ENCODE data around the gene STARD8. TPM values are rescaled to one million over a fixed set of nuclear protein-coding genes. Genes with fewer than 3 reads are reported as not detected.
A peak's percentile ranks its signal among the peaks of the same experiment; 100 is the strongest.
"Not testable (repeated sequence)": the region's sequence is repeated elsewhere in the genome, so short reads cannot be mapped to it uniquely, and the experiment has no call there.

Gene STARD8
- 10 to 100 TPM in 1 of 4 donors, 1 to 10 TPM in 2, under 1 TPM in 1; 0.60 to 11.6 (median 3.2) TPM for total RNA-seq

- Histone ChIP-seq H3K36me3 (no peaks in the 10 kb centered on the region), H3K27me3 (no peaks in the 10 kb centered on the region), H3K27ac (no peak within 1 kb of the TSS), H3K9me3 (no peaks in the 10 kb centered on the region), H3K4me3 (peak within 1 kb of the TSS in 1 of 4 donors; percentile 27), H3K4me1 (no peaks in the 10 kb centered on the region)
- WGBS, 2 donors (ENCODE audit: low coverage in 1 of 2): 59% methylated on average over 36 of the region's 40 CpGs; no CpG with 5 or more reads in 1 of the 2 donors
- TF ChIP-seq EP300 (IDR thresholded peaks at IDR 0.05; ENCODE audit: low read depth) (no peak), POLR2A (IDR thresholded peaks at IDR 0.05) (no peak), POLR2AphosphoS5 (IDR thresholded peaks at IDR 0.05) (no peak)
- TF ChIP-seq, protein P1, sequence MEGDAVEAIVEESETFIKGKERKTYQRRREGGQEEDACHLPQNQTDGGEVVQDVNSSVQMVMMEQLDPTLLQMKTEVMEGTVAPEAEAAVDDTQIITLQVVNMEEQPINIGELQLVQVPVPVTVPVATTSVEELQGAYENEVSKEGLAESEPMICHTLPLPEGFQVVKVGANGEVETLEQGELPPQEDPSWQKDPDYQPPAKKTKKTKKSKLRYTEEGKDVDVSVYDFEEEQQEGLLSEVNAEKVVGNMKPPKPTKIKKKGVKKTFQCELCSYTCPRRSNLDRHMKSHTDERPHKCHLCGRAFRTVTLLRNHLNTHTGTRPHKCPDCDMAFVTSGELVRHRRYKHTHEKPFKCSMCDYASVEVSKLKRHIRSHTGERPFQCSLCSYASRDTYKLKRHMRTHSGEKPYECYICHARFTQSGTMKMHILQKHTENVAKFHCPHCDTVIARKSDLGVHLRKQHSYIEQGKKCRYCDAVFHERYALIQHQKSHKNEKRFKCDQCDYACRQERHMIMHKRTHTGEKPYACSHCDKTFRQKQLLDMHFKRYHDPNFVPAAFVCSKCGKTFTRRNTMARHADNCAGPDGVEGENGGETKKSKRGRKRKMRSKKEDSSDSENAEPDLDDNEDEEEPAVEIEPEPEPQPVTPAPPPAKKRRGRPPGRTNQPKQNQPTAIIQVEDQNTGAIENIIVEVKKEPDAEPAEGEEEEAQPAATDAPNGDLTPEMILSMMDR (IDR thresholded peaks at IDR 0.05): no peak
- in situ Hi-C loops (cut with MboI; ENCODE audit: low pct_ligation_motif_present in 1 of 4, low pct_unique_long_range_greater_than_20kb in 1 of 4, low sequenced_read_pairs in 3 of 4): no loop called here
- no peak for DNase-seq
- intact Hi-C loops (cut with DNase I; ENCODE audit: low total_unique reads): no loop called here
Observed at GRCh38 chrX:68647156-68647957, at the start of gene STARD8. TSS of gene STARD8 (plus strand) at chrX:68647666. CDS start at chrX:68647883, 217 bp downstream.

DNA sequence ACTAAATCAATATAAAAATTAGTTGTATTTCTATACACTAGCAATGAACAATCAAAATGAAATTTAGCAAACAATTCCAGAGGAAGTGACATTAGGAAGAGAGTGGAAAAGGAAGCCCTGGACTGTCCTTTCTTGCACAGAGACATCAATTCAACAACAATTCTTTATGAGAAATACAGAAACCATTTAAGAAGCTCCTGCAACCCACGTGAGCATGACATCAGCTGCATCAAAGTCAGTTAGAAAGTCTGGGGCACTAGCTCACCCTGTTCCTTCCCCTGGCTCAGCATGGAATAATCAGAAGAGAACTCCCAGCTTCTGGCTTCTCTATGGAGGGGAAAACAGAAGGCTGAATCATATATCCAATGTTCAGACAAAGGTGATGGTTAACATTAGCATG, 48.6 kb upstream of the STARD8 start:
- WGBS, 2 donors (ENCODE audit: low coverage in 1 of 2): 24% methylated on average over 1 of the region's 1 CpG; no CpG with 5 or more reads in 1 of the 2 donors
- intact Hi-C loops (cut with DNase I; ENCODE audit: low total_unique reads) (no loop called here), in situ Hi-C loops (cut with MboI; ENCODE audit: low pct_ligation_motif_present in 1 of 4, low pct_unique_long_range_greater_than_20kb in 1 of 4, low sequenced_read_pairs in 3 of 4) (no loop called here)
- no peaks in the 10 kb centered on the region for H3K9me3 ChIP-seq
- H3K4me1 ChIP-seq: no peaks in the 10 kb centered on the region
- no peaks in the 10 kb centered on the region for H3K36me3 ChIP-seq
- TF ChIP-seq POLR2AphosphoS5 (IDR thresholded peaks at IDR 0.05): no peak
- TF ChIP-seq, protein P1 (IDR thresholded peaks at IDR 0.05): no peak
- no peak for DNase-seq
- no peaks in the 10 kb centered on the region for H3K27me3 ChIP-seq
- H3K27ac ChIP-seq: no peak overlapping the region
- no peak overlapping the region for H3K4me3 ChIP-seq

- in situ Hi-C loops (cut with MboI; ENCODE audit: low pct_ligation_motif_present in 1 of 4, low pct_unique_long_range_greater_than_20kb in 1 of 4, low sequenced_read_pairs in 3 of 4): no loop called here
- DNase-seq: no peak
- no peak overlapping the region for H3K27ac ChIP-seq
- H3K9me3 ChIP-seq: no peaks in the 10 kb centered on the region
- H3K27me3 ChIP-seq: no peaks in the 10 kb centered on the region
- TF ChIP-seq EP300 (IDR thresholded peaks at IDR 0.05; ENCODE audit: low read depth): no peak
- no peak for TF ChIP-seq POLR2A (IDR thresholded peaks at IDR 0.05)
- TF ChIP-seq POLR2AphosphoS5 (IDR thresholded peaks at IDR 0.05): no peak
- TF ChIP-seq, protein P1 (IDR thresholded peaks at IDR 0.05): peak; percentile 20 to 54 (median 45)
- H3K4me1 ChIP-seq: no peaks in the 10 kb centered on the region
- WGBS, 2 donors (ENCODE audit: low coverage in 1 of 2): 14 to 66% methylated on average over 1 to 3 of the region's 3 CpGs
- H3K4me3 ChIP-seq: no peak overlapping the region
- intact Hi-C loops (cut with DNase I; ENCODE audit: low total_unique reads): no loop called here
- no peaks in the 10 kb centered on the region for H3K36me3 ChIP-seq
Observed at GRCh38 chrX:68599256-68600152, 48.0 kb upstream of the STARD8 start.

DNA sequence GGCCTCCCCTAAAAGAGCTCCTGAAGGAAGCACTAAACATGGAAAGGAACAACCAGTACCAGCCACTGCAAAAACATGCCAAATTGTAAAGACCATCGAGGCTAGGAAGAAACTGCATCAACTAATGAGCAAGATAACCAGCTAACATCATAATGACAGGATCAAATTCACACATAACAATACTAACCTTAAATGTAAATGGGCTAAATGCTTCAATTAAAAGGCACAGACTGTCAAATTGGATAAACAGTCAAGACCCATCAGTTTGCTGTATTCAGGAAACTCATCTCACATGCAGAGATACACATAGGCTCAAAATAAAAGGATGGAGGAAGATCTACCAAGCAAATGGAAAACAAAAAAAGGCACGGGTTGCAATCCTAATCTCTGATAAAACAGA, 43.2 kb upstream of the STARD8 start:
- intact Hi-C loops (cut with DNase I; ENCODE audit: low total_unique reads); H3K36me3 ChIP-seq; H3K9me3 ChIP-seq; H3K4me3 ChIP-seq; H3K27me3 ChIP-seq; H3K27ac ChIP-seq; H3K4me1 ChIP-seq; in situ Hi-C loops (cut with MboI; ENCODE audit: low pct_ligation_motif_present in 1 of 4, low pct_unique_long_range_greater_than_20kb in 1 of 4, low sequenced_read_pairs in 3 of 4); DNase-seq: not testable (repeated sequence)
- 83% methylated on average over 2 of the region's 2 CpGs; no CpG with 5 or more reads in 1 of the 2 donors for WGBS, 2 donors (ENCODE audit: low coverage in 1 of 2)

- H3K27me3 ChIP-seq; H3K9me3 ChIP-seq; H3K27ac ChIP-seq; H3K36me3 ChIP-seq; in situ Hi-C loops (cut with MboI; ENCODE audit: low pct_ligation_motif_present in 1 of 4, low pct_unique_long_range_greater_than_20kb in 1 of 4, low sequenced_read_pairs in 3 of 4); H3K4me3 ChIP-seq; DNase-seq; H3K4me1 ChIP-seq; intact Hi-C loops (cut with DNase I; ENCODE audit: low total_unique reads): not testable (repeated sequence)
- 92% methylated on average over 3 of the region's 3 CpGs; no CpG with 5 or more reads in 1 of the 2 donors for WGBS, 2 donors (ENCODE audit: low coverage in 1 of 2)
Observed at GRCh38 chrX:68614733-68615132, 32.7 kb upstream of the STARD8 start.
